ENCODE measurements around the gene PLCG2. TPM values are rescaled to one million over a fixed set of nuclear protein-coding genes. Genes with fewer than 3 reads are reported as not detected.

PLCG2 gene
- polyA plus RNA-seq, 3 donors, result 2.0 to 16.2 (median 8.4) TPM

DNA sequence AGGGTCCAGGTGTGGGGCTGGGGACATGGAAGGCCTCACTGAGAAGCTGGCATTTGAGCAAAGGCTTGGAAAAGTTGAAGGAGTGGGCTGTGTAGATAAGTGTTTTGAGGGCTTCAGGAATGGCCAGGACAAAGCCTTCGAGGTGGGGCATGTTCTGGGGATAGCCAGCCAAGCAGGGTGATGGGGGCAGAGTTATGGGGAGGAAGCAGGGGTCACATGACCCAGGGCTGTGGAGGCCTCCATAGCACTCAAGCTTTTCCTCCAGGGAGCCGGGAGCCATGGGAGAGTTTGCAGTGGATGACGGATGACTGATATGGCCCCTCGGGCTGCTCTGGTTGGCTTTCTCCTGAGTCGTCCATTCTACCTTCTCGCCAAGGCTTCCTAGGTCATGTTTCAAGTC lies 27.6 kb downstream of the PLCG2 start:
- 73 to 83% (median 81%) methylated on average over 6 of the region's 6 CpGs for WGBS, 3 donors

DNA sequence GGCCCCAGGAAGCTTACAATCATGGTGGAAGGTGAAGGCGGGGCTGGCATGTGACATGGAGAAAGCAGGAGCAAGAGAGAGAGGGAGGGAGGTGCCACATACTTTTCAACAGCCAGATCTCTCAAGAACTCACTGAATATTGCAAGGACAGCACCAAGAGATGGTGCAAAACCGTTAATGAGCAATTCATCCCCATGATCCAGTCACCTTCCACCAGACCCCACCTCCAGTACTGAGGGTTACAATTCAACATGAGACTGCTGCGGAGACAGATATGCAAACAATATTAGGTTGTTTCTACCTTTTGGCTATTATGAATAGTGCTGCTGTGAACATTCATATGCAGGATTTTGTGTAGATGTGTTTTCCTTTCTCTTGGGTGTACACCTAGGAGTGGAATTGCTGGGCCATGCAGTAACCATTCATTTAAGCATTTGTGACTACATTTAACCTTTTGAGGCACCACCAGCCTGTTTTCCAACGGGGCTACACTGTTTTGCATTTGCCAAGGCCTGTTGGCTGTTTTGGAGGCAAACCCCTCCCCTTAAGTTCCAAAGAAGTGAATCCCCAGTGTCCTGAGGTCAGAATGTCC lies 28.8 kb downstream of the PLCG2 start:
- WGBS, 3 donors, result 73 to 77% (median 75%) methylated on average over 4 of the region's 4 CpGs
- no peak overlapping the region for H3K27ac ChIP-seq (ENCODE audit: low read depth, low read length)

More for the DNA sequence above, 27.6 kb downstream of the PLCG2 start:
- no peak overlapping the region for H3K27ac ChIP-seq (ENCODE audit: low read depth, low read length)

DNA sequence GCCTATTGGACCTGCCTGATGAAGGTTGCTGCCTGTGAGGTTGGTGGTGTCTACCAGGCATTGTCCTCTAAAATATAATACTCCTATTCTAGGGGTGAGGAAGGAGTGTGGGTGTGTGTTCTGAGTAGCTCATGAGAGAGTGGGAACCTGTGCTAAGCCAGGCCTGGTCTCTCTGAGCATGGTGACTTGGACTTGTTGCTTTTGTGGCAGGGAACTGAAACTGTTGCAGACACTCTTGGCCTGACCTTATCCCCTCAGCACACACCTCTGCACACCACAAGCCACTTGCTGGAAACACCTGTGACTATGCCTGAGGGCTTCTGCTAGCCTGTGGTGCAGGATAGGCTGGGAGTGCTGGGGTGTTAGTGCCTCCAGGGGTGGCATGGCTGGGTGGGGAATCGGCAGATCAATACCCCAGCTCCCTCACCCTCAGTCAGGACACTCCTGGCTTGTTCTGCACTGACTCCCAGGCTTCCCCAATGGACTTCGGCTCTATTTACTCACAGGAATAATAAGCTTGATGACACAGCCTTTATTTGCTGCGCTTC lies 29.9 kb downstream of the PLCG2 start:
- WGBS, 3 donors, result 72 to 81% (median 75%) methylated on average over 3 of the region's 3 CpGs
- H3K27ac ChIP-seq (ENCODE audit: low read depth, low read length), result no peak overlapping the region

DNA sequence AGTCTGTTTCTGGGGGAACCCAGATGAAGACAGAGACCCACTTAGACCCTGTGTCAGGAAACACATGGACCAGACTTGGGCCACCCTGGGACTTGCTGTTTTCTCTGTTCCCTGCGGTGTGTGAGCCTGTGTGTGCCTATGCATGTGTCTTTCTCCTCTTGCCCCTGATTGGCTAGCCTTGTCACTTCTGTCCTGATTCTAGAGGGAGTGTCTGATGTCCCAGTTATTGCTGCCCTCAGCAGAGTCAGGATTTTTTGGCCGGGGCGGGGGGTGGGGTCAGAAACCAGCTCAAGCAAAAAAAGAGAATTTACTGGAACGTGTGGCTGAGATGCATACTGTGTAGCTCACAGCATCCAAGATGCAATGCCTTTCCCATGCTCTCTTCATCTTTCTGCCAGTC lies 30.5 kb downstream of the PLCG2 start:
- WGBS, 3 donors, result 66 to 80% (median 78%) methylated on average over 4 of the region's 4 CpGs
- H3K27ac ChIP-seq (ENCODE audit: low read depth, low read length), result no peak overlapping the region

DNA sequence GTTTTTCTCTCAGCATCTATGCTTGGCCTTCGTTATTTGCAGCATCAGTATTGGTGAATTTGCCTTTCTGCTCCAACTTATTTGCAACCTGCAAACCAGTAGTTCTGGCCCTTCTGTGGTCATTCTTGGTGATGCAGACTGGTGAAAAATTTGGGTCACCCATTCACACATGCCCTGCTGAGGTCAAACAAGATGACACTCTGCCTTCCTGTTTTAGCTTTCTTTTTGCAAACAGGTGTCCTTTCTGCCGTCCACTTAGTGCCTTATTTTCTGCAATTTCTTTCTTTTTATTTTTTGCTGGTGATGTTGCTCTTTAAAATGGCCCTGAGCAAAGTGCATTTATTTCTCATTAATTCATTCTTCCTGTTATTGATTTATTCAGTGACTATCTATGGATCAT lies 31.3 kb downstream of the PLCG2 start:
- 52 to 69% (median 66%) methylated on average over 2 of the region's 2 CpGs for WGBS, 3 donors
- no peak overlapping the region for H3K27ac ChIP-seq (ENCODE audit: low read depth, low read length)

DNA sequence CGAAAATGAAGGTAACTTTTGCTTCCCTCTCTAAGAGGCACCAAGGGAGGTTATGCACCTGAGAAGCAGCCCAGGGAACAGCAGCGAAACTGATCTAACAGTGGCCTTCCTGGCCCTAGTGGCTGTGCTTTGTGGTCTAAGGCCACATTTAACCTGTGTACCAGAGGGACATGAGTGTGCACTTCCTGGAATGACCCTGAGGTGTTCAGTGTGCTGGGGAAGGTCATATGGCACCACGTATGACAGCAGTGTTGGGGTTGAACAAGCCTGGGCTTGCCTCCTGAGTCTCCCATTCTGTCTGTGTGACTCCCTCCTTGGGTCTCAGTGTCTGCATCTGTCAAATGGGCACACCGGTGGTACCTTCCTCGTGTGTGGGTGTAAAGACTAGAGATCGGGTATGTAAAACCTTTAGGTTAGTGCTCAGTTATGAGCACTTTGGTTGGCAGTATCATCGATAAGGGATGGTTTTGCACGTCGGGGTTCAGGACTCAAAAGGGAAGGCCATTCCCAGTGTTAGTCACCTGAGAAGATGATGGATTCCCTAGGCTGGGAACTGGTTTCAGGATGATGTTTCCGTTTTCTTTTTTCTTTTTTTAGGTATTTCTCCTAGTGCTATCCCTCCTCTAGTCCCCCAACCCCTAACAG lies 31.9 kb downstream of the PLCG2 start:
- 78 to 85% (median 82%) methylated on average over 10 of the region's 10 CpGs for WGBS, 3 donors
- no peak overlapping the region for H3K27ac ChIP-seq (ENCODE audit: low read depth, low read length)

DNA sequence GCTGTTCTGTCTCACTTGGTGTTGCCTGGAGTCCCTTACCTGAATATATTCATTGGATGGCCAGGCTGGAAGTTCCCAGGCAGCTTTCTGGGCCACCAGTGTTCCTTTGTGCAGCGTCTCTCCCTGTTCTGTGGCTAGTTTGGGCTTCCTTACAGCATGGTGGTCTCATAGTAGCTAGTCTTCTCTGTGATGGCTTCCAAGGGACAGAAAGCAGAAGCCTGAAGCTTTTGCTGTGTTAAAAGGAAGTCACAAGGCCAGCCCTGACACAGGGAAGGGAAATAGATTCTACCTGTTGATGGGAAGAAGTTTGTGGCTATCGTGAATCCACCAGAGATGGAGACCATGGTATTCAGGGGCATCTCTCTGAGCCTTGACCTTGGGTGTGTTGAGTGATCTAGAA lies 34.6 kb downstream of the PLCG2 start:
- H3K27ac ChIP-seq (ENCODE audit: low read depth, low read length), result no peak overlapping the region
- WGBS, 3 donors, result 68 to 91% (median 79%) methylated on average over 2 of the region's 2 CpGs

DNA sequence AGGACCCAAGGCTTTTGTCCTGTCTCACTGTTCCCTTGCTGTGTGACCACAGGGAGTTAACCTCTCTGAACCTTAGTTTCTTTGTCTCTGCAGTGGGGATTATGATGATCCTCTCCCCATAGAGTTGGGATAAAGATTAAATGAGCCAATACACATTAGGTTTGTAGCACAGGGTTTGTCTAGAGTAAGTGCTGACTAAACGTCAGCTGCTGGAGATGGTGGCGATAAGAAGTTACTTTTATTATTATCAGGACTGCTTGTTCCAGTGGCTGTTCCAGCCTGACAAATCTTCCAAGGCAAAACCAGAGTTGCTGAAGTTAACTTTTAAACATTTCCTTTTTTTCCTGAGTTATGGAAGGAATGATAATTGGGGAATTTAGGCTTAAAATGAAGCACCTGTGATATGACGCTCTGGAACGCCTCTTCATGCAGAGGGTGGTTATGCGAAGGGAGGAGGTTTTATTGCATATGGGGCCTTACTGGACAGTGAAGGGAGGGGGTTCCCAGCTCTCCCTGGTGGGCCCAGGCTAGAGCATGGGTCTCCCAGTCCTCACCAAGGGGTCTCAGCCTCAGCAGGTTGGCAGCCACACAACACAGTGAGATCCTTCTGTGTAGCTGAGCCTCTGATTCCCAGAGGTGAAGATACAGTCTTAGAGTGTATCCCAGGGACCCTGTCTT lies 35.8 kb downstream of the PLCG2 start:
- 58 to 65% (median 62%) methylated on average over 5 of the region's 5 CpGs for WGBS, 3 donors

DNA sequence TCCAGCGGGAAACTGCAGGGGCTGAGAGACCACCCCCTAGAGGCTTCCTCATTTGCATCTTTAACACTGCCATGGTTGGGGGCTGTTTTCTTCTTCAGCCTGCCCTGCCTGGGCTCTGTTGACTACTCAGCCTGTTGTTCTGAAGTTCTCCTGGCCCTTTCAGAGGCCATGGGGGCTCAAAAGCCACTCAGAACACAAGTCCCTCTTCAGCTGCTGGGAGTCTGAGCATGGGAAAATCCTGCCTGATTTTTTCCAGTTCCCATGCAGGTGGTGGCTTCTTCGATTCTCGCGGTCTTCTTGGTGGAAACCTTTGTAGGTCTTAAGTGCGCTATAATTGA lies 36.3 kb downstream of the PLCG2 start:
- H3K27ac ChIP-seq (ENCODE audit: low read depth, low read length), result no peak overlapping the region
- 73 to 78% (median 76%) methylated on average over 5 of the region's 5 CpGs for WGBS, 3 donors

More for the DNA sequence above, 35.8 kb downstream of the PLCG2 start:
- no peak overlapping the region for H3K27ac ChIP-seq (ENCODE audit: low read depth, low read length)

DNA sequence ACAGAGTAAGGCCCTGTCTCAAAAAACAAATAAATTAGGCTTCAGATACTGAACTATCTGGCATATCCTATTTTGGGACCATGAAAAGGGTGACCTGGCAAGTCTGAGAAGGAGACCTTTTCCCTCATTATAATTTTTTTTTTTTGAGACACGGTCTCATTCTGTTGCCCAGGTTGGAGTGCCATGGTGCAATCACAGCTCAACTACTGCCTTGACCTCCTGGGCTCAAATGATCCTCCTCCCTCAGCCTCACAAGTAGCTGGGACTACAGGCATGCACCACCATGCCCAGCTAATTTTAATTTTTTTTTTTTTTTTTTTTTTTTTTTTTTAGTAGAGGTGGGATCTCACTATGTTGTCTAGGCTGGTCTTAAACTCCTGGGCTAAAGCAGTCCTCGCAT lies 37.3 kb downstream of the PLCG2 start:
- WGBS, 3 donors, result 93 to 96% (median 94%) methylated on average over 2 of the region's 2 CpGs
- H3K27ac ChIP-seq (ENCODE audit: low read depth, low read length), result no peak overlapping the region

DNA sequence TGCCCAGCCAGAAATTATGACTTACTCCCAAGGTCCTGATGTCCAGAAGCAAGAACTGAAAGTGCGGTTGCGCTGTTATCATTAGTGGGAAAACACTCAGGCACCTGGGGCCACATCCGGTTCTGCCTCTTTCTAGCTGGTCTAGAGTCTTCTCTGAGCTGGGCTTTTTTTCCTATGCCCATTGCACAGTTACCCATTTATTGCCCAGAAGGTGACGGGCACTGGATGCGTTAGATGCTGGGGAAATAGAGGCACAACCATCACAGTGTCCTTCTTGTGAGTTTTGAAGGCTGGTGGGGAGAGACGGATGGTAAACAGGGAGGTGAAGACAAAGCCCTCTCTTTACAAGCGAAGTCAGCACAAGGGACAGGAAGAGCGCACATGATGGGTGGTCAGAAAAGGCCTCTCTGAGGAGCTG lies 37.7 kb downstream of the PLCG2 start:
- no peak overlapping the region for H3K27ac ChIP-seq (ENCODE audit: low read depth, low read length)
- WGBS, 3 donors, result 91 to 93% (median 92%) methylated on average over 8 of the region's 8 CpGs

DNA sequence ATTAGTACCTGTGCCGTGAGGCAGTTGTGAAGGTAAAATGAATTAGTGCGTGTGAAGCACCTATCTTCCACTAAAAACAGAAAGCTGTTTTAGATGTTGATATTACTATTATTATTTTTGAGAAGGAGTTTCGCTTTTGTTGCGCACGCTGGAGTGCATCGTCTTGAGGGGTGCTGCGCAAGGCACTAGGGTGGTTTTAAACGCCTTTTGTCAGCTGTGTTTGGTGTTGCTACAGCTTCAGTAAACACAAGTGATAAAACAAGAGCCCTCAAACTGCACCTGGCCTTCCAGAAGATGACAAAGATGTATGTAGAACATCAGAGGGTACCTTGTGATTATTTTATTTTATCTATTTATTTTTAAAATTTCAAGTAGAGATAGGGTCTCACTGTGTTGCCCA lies 38.2 kb downstream of the PLCG2 start:
- H3K27ac ChIP-seq (ENCODE audit: low read depth, low read length), result no peak overlapping the region
- WGBS, 3 donors, result 75 to 86% (median 86%) methylated on average over 8 of the region's 8 CpGs

DNA sequence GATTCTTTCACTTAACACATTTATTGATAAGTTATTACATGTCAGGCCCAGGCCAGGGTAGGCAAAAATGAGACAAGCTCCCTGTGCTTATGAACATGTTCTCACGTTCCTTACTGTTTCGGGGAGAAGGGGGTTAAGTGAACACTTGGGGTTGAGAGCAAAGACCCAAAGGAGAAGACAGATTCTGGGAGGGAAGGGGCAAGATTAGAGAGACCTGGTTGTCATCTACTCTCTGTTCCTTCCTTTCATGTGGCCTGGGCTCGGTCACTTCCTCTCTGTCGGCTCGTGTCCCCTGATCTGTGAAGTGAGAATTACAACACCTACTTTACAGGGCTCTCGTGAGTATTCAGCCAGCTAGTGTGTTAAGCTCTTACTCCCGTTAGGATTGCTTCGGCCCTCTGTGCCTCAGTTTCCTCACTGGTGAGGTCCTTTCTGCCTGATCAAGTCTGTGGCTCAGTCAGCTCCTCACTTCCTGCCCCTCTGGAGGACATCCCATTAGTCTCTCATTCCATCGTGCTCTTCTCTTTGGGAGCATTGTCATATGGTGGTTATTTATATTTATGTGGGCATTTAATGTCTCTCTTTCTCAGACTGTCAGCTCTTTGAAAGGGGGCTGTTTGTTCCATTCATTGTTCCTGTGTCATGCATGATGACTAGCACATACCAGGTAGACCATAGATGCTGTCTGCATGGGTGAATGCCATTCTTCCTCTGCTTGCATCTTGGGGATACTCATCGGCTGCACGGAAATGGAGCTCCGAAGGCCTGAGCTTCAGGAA lies 38.9 kb downstream of the PLCG2 start:
- WGBS, 3 donors, result 49 to 66% (median 55%) methylated on average over 12 of the region's 12 CpGs
- no peak overlapping the region for H3K27ac ChIP-seq (ENCODE audit: low read depth, low read length)

DNA sequence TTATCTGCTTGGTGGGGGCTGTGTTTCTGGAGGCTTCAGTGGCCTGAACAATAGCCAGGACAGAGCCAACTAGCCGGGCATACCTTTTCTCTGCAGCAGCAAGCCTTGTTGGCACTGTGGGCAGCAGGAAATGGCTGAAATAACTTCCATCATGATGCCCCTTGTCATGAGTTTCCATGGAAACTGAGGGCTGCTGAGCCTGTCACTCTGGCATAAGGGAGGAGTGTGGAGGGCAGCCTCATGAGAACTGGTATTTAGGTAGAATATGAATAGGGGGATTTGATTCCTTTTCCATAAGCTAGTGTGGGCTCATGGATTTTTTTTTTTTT lies 39.4 kb downstream of the PLCG2 start:
- no peak overlapping the region for H3K27ac ChIP-seq (ENCODE audit: low read depth, low read length)
- WGBS, 3 donors, result 54 to 82% (median 77%) methylated on average over 1 of the region's 1 CpG

DNA sequence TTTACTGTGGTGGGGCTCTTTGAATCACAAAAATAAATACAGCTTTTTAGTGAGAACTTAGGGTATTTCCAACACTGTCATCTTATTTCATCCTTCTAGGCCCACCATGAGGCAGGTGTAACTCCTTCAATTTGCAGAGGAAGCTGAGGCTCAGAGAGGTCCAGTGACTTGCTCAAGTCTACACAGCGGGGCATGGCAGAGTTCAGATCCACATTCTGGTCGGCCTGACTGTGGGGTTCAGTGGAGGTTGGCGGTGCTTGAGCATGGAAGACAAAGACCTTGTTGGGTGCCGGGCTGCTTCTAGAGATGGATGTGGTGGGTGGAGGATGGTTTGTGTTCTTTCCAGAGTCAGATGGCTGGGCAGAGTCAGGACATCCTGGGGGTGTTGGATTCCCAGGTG lies 39.8 kb downstream of the PLCG2 start:
- no peak overlapping the region for H3K27ac ChIP-seq (ENCODE audit: low read depth, low read length)
- 87 to 95% (median 95%) methylated on average over 4 of the region's 4 CpGs for WGBS, 3 donors

DNA sequence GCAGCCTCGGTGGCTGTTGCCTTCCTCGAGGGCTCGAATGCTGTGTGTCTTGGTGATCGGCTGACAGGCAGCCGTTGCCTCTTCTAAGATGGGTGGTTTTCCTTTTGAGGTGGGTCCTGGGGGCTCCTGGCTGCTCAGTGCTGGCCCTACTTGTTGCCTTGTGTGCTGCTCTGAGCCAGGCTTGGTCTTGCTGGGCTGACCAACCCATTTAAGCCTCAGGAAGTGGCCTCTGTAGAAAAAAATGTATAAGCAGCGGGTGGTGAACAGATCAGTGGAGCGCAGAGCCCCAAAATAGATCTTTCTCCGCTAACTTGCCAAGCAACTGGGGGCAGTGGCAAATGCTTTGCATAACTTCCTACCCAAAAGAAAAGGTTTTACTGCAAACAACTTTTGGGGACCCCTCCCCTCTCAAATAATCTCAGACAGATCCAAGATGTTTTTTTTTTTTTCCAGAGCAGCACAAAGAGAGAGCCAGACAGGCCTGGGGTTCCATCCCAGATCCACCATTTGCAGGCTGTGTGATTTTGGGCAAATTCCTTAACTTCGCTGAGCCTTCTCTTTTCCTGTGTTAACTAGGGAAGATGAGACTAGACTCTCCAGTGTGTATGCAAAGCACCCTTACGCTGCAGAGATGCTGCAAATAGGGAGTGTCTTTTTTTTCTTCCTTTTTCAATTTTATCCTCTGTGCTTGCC lies 42.5 kb downstream of the PLCG2 start:
- 62 to 84% (median 63%) methylated on average over 10 of the region's 10 CpGs for WGBS, 3 donors
- H3K27ac ChIP-seq (ENCODE audit: low read depth, low read length), result no peak overlapping the region

DNA sequence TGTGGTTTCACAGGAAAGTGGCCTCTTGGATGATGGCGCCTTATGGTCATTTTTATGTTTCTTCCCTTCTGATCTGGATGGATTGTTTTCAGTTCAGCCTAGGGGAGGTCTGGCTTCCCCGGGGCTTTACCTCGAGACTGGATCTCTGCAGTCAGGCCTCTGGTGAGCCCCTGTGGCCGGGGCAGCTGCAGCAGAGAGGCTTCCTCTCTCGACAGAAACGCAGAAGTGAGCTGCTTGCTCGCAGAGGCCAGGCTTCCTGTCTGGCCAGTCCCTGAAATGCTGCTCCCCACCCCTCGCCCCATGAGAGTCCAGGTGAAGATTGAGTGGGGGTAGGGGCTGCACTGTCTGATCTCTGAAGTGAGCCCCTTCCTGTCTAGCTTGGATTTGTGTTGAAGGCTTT lies 44.0 kb downstream of the PLCG2 start:
- H3K27ac ChIP-seq (ENCODE audit: low read depth, low read length), result no peak overlapping the region
- 12 to 41% (median 31%) methylated on average over 8 of the region's 8 CpGs for WGBS, 3 donors

DNA sequence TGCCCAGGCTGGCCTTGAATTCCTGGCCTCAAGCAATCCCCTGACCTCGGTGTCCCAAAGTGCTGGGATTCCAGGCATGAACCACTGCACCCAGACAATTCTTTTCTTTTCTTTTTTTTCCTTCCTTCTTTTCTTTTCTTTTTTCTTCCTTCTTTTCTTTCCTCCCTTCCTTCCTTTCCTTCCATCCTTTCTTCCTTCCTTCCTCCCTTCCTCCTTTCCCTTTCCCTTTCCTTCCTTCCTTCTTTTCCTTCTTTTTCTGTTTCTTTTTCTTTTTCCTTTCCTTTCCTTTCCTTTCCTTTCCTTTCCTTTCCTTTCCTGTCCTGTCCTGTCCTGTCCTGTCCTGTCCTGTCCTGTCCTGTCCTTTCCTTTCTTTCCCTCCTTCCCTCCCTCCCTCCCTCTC lies 44.6 kb downstream of the PLCG2 start:
- no peak overlapping the region for H3K27ac ChIP-seq (ENCODE audit: low read depth, low read length)
- 81 to 100% (median 96%) methylated on average over 1 of the region's 1 CpG for WGBS, 3 donors

DNA sequence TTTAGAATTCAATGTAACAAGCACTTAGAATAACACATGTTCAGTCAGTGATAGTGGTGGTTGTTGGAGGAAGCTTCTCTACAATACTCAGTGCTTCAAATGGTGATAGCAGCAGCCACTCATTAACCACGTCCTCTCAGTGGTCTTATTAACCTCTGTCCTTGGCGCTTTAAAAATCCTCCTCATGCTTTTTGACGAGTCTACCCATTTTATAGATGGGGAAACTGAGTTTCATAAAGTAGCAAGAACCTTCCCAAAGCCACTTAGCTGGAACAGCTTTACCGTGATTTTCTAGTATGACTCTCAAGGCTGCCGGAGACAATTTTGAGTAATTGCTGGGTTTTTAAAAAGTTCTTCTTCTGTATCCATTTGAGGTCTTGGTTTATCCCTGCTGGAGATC lies 47.4 kb downstream of the PLCG2 start:
- WGBS, 3 donors, result 83 to 89% (median 86%) methylated on average over 5 of the region's 5 CpGs
- no peak overlapping the region for H3K27ac ChIP-seq (ENCODE audit: low read depth, low read length)
